GM18511 (cell line): ENCODE data around the gene ANO8.
"Not testable (repeated sequence)": the region's sequence is repeated elsewhere in the genome, so short reads cannot be mapped to it uniquely, and the experiment has no call there.

ENCODE experiments used
- ATAC-seq: cut with Tn5 transposase; IDR thresholded peaks from one replicate; pipeline ENCODE4 v1.9.1; 2021; ENCODE audit warnings: mild to moderate bottlenecking, moderate library complexity; ENCODE audit not compliant: unreplicated experiment

Gene ANO8

DNA sequence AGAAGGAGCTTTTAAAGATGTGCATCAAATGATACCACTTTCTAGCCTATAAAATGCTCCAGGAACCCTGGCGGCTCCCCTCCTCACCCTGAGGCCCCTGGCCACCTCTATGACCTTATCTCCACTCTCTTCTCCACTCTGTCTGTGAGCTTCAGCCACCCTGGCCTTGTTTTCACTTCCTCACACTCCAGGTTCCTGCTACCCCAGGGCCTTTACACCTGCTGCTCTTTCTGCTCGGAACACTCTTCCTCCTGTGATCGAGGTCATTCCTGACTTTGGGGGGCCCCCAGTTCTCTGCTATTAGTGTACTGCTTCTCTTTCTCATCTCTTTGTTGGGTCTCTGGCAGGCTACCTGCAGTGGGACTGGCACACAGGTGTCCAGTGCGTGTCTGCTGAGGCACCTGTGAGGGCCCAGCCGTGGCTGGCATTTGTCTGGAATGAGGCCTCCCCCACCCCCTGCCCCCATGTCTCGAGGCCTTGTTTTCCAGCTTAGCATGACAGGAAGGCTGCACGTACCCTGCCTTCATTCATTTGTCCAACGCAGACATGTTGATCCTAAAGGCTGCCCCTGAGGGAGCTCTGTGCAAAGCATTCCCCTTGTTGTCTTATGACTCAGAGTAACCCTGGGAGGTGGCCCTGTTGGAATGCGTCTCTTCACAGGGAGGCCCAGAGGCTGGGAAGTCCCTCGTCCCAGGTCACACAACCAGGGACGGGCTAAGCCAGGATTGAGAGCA is 23.0 kb downstream of the ANO8 start:
- no peak for ATAC-seq

DNA sequence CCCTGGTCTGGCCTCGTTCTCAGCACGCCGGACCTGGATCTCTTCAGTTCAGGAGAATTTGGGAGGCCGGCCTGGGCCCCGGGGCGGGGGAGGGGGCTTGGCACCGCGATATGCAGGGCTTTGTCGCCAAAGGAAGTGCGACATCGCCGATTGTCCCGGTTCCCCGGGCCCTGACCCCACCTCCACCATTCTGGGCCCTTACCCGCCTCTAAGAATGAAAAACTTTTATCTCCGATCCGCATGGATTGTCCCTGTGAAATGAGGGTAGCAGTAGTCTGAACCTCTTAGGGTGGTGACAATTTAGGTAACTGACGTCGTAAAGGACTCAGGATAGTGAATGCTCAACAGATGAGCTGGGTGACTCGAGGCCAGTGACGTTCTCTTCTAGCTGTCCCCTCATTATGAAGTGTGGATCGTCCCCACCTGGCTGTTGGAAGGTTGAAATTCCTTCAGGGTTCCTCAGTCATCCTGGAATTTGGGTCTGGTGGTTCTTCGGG is 24.6 kb downstream of the ANO8 start:
- ATAC-seq: no peak

DNA sequence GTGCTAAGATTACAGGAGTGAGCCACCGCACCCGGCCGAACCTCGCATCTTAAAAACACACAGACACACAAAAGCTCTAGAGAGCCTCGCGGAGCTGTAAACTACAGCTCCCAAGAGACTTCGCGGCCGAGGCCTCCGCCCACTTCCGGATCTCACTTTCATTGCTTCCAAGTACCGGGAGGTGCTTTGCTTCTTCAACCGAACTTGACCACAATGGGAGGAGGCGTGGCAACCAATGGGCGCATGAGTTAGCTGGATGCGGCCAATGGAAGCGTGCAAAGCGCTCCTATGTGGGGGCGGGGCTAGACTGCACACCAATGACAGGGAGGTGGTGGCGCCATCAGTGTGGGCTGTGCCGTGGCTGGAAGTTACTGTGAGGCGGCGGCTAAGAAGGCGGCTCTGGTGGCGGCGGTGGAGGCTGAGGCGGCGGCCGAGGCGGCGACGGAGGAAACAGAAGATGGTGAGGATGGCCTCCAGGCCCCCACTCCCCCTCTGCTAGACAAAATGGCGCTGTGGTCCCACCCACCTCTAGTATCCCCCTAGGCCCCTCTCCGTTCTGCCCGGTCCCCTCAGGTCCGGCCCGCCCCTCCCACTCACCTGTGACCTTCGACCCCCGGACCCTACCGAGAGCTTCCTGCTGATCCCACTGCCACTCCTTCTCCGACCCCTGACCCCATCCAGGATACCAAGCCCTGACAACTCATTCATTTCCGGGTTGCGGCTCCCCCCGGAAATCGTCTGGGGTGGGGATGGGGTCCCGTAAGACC is 25.3 kb downstream of the ANO8 start, which contains the start of gene DDA1:
TSS of gene DDA1 (plus strand) at position 366 of the 767 bp plus-strand sequence. CDS start at position 458, 92 bp downstream.
- ATAC-seq: peak; percentile 63

DNA sequence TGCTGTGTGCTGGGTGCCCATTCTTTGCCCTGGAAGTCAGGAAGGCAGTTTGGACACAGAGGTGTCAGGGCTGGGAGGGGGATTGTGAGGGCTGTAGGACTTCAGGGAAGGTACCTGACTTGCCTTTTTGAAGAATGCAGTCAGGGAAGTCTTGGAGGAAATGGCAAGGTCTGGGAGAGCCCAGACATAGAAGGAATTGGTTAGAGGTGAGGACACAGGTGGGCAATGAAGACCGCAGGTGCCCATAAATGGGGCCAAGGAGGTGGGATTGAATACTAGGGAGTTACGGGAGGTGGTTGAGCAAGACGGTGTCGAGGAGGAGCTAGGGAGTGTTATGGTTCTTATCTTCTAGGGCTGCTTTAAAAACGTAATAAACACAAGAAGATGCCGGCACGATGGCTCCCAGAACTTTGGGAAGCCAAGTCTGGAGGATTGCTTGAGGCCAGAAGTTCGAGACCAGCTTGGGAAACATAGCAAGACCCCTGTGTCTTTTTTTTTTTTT is 26.7 kb downstream of the ANO8 start:
- no peak for ATAC-seq

DNA sequence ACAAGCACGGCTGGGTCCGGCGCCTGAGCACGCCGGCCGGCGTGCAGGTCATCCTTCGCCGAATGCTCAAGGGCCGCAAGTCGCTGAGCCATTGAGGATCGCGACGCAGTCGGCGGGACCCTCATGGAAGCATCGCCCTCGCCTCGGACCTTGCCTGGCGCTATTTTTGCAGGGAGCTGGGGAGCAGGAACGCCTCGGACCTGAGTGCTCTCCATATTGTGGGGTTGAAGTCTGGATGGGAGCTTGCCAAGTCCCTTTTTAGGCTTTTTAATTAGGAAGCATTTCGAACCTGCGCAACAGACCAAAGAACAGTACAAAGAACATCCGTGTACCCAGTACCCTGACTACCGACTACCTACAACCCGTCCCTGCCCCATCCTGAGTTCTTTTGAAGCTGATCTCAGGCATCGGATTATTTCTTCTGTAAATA is 28.4 kb downstream of the ANO8 start:
- ATAC-seq: no peak

DNA sequence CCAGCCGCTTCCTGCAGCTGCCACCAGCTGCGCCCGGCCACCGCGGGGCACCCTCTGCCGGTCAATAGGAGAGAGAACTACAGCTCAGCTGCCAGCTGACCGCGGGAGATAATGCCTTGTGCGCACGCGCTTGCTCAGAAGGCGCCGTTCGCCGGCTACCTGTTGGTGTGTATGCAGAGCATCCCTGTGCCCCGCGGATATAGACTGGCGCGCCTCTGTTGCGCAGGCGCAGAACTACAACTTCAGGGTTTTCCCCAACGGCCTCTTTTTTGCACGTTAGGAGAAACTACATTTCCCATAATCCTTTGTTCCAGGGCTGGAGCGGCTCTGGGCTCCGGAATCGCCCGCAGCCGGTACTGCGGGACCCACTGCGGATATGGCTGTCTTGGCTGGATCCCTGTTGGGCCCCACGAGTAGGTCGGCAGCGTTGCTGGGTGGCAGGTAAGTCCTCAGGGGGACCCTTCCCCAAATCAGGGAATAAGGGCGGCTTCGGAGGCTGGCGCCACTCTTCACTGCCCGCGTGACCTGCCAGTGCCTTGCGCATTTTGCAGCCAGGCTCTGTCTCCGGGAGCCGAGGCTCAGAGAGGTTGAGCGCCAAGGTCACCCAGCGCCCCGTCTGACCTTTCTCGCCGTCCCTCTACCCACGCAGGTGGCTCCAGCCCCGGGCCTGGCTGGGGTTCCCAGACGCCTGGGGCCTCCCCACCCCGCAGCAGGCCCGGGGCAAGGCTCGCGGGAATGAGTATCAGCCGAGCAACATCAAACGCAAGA is 29.0 kb downstream of the ANO8 start, which contains the start of gene MRPL34:
TSS of gene MRPL34 (plus strand) at position 356 of the 768 bp plus-strand sequence. CDS start at position 377, 21 bp downstream.
- ATAC-seq: peak; percentile 74

DNA sequence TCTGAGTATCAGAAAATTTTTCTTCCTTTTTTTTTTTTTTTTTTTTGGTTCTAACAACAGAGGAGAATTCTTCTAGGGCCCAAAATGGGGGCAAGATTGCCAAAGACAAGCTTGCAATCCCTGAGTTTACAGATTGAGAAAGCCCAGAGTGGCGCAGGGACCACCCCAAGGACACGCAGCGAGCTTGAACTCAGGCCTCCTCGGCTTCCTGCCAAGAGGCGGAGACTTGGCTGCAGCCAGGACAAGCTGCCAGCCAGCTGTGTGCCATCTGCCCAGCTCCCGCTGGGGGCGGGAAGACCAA is 29.5 kb downstream of the ANO8 start:
- ATAC-seq: no peak

DNA sequence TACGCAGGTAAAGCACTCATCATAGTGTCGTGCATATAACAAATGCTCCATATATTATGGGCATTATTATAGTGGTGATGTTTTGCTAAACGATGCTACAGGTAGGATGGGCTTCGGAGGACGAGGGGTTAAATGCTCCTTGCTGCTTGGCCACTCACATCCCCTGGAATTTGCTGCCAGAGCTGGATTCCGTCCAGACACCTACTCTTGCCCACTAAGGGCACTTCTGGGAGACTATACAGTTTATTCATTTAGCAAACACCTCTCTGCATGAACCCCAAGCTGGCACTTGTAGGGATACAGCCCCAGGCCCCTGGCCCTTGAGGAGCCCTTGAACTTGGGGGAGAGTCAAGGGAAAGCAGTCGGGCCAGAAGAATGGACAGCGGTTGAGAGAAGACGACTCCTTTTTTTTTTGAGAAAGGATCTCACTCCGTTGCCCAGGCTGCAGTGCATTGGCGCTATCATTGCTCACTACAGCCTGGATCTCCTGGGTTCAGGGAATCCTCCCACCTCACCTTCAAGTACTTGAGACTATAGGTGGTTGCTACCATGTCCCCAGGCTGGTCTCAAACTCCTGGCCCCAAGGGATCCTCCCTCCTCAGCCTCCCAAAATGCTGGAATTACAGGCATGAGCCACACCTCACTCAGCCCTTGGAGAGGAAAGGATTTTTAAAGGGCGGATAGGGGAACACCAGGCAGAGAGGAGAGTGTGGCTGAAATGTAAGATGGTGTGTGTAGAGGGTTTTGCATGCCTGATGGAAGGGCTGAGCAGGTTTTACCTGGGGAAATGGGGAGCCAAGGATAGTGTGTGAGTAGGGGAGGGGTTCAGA is 30.1 kb downstream of the ANO8 start:
- no peak for ATAC-seq

DNA sequence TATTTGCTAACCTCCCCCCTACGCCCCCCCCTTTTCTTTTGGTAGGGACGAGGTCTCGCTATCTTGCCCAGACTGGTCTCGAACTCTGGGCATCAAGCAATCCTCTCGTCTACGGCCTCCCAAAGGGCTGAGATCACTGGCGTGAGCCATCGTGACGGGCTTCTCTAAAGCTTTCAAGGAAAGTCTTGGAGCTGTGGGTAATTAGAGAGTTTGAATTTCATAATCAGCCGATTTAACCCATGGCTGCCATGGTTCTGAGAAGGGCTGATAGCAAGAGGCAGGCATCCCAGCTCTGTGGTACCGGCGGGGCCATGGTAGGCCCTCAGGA is 30.8 kb downstream of the ANO8 start:
- no peak for ATAC-seq

DNA sequence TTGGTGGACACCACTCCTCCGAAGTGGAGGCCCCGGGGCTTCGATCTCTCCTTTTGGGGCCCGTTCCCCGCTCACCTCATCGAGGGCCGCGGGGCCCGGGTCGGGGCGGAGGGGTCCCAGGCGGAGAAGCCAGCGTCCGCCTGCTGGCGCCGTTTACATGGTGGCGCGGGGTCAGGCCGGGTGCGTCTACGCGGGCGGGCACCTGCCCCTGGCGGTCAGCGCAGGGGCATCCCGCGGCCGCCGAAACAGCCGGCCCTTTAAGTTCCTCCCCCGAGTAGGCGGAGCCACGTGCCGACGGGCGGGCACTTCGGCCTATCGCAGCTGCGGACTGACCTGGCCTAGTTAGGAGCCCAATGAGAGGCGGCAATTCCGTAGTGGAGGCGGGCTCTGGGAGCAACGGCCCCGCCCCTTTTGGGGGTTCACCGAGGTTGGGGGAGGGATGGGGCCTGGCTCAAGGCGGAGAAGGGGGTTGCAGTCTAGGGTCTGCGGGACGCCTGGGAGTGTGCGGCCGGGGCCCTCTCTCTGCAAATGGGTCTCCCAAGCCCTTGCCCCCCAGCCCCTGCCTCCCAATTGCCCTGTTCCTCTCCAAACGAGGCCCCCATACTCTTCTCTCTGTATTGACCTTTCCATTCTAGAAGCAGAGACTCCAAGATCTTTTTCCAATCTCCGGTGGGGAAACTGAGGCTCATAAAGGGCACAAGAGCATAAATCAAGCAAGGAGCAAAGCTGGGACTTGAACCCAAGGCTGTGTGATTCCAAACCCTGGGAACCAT is 31.3 kb downstream of the ANO8 start, which contains the start of gene ABHD8:
TSS of gene ABHD8 (minus strand) at position 259 of the 773 bp plus-strand sequence. CDS start 1,809 bp downstream, outside the sequence.
- ATAC-seq: peak; percentile 61

DNA sequence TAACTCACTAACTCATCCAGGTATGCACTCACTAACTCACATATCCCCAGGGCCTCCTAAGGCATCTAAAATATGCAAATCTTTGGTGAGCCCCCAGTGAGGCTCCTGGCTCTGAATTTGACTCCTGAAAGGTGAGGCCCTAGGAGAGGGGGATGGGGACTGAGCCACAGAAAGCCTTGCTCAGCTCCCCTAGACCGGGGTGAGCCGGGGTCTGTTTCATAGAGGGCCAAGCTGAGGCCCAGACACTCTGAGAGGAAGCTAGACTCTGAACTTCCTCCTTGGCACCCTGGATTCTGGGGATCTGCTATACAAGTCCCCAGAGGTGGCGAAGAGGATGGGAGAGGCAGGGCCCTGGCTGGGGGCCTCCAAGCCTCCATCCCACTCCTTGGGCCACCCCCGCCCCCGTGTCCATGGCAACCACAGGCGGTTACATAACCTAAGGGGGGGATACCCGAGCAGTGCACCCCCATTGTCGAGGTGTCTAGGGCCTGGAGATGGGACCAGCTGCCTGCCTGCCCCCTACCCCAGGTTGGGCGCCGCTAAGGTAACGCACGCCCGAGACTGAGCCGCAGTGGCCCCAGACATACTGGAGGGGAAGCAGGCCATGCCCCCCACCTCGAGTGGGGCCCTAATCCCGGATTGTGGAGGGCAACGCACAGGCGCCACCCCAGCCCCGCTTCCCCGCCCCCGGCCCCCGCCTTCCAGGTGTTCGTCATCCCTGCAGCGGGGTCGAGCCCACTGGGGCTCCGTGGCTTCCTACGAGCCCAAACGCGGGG is 32.1 kb downstream of the ANO8 start:
- no peak for ATAC-seq

DNA sequence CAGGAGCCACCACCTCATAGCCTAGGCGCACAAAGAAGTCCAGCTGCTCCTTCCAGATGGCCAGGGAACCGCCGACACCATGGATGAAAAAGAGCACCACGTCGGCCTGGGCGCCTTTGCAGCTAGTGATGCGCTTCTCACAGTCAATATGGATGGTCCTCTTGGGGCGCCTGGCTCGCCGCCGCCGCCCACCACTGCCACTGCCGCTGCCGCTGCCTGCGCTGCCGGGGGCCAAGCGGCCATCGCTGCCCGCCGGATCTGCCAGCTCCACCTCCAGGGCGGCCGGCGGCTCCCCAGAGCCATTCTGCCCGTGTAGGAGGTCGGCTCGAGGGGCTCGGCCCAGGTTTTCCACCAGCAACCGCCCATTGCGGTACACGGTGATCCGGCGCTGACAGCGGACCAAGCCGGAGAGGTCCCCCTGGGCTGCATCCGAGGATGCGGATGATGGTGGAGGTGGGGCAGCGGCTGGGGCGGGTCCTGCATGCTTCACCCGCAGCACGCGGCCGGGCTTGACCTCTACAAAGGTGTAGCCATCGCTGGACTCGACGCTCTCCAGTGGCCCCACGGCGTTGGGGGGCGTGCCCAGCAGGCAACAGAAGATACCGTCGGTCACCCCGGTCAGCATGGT is 33.5 kb downstream of the ANO8 start:
- no peak for ATAC-seq

DNA sequence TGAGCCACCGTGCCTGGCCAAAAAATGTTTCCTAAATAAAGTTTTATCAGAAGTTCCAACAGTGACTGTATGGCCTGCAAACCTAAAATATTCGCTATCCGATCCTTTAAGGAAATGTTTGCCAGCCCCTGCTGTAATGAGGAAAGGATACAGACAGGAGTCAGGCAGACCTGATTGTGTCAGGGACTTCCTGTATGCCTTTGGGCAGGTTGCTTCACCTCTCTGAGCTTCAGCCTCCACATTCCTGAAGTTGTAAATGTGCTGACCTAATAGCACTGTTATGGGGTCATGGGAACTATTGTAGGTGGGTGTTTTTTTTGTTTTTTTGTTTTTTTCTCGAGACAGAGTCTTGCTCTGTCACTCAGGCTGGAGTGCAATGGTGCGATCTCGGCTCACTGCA is 37.7 kb downstream of the ANO8 start:
- ATAC-seq: no peak

DNA sequence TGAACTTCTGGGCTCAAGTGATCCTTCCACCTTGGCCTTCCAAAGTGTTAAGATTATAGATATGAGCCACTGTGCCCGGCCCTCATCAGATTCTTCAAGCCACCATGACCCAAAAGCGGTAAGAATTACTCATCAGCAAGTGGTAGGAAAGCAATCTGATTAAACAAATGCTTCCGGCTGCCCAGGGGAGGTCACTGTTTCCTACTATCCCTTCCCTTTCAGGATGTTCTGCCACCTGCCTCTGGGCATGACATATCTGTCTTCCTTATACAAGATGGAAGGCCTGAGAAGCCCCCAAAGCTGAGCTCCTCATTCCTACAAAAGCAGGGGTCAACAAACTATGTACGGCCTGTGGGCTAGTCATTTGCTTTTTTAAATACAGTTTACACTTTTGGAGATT is 38.4 kb downstream of the ANO8 start:
- no peak for ATAC-seq

DNA sequence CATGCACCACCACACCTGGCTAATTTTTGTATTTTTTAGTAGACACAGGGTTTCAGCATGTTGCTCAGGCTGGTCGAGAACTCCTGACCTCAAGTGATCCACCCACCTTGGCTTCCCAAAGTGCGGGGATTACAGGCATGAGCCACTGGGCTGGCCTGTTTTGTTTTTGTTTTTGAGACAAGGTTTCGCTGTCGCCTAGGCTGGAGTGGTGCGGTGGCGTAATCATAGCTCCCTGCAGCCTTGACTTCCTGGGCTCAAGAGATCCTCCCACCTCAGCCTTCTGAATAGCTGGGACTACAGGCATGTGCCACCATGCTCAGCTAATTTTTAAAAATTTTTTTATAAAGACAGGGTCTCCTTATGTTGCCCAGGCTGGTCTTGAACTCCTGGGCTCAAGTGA is 39.1 kb downstream of the ANO8 start:
- not testable (repeated sequence) for ATAC-seq

DNA sequence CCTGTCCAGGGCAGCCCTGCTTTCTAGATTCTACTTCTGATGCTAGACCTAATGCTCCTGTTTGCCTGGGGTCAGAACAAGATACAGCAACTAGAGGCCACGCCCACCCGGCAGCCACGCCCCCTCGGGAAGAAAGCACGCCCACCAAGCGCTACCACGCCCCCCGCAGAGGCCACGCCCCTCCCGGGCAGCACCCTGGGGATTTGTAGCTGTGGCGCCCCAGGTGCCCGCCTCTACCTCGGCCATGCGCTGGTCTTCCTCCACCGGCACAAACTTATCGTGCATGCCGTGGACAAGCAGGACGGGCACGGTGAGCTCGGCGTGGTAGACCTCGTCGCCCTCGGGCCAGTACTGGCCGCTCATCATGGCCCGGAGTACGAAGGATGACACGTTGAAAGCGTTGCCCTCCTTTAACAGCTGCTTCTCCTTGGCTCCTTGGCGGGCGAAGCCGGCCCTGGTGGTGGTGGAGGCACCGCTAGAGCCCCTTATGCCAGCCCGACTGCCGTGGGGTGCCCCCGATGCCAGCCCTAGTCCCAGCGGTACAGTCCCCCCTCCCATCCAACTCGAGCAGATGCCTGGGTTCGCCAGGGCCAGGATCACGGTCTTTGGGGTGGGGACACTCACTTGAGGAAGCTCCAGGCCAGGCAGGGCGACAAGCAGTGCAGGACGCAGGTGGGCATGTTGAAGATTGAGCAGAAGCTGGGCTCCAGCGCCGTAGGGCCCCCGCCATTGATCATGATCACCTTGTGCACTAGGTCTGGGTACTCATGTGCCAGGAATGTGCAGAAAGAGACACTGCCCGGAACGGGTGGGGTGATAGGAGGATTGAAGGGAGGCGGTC is 40.4 kb downstream of the ANO8 start:
- no peak for ATAC-seq

DNA sequence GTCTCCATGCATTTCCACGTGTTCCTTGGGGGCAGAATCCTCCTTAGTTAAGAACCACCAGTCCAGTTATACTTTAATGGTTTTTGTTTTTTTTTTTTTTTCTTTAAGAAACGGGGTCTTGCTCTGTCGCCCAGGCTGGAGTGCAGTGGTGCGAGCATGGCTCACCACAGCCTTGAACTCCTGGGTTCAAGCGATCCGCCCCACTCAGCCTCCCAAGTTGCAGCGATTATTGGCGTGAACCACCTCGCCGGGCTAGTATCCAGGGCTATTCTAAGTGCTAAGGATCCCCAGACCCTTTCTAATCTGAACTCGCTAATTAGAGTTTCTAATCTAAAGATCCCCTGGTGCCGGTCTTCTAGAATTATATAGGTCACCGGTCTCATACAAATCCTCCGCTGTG is 41.0 kb downstream of the ANO8 start:
- ATAC-seq: no peak
